CD4-positive, alpha-beta T cell treated with Interleukin-17A for 4 hours (primary cell): ENCODE data around the gene BTBD9.
"Not testable (repeated sequence)": the region's sequence is repeated elsewhere in the genome, so short reads cannot be mapped to it uniquely, and the experiment has no call there.

ENCODE experiments used
- DNase-seq: peaks from one replicate; pipeline ENCODE4 v3.0.0-alpha.2; 2020; ENCODE audit warnings: mixed read lengths

Gene BTBD9

GRCh38 chr6:38477680-38478260 lies 162.0 kb downstream of the BTBD9 start:
- no peak for DNase-seq

- DNase-seq, result no peak
Measured at GRCh38 chr6:38476888-38477287, 162.8 kb downstream of the BTBD9 start.

GRCh38 chr6:38476141-38476540 lies 163.6 kb downstream of the BTBD9 start:
- no peak for DNase-seq

- no peak for DNase-seq
Measured at GRCh38 chr6:38470548-38470947, 169.2 kb downstream of the BTBD9 start.

- no peak for DNase-seq
Measured at GRCh38 chr6:38467566-38467965, 172.2 kb downstream of the BTBD9 start.

- DNase-seq, result no peak
Measured at GRCh38 chr6:38460186-38460585, 179.5 kb downstream of the BTBD9 start.

- no peak for DNase-seq
Measured at GRCh38 chr6:38459291-38459690, 180.4 kb downstream of the BTBD9 start.

- no peak for DNase-seq
Measured at GRCh38 chr6:38453861-38454260, 185.9 kb downstream of the BTBD9 start.

GRCh38 chr6:38452816-38453660 lies 186.7 kb downstream of the BTBD9 start:
- DNase-seq, result no peak

GRCh38 chr6:38450717-38451116 lies 189.0 kb downstream of the BTBD9 start:
- no peak for DNase-seq

- no peak for DNase-seq
Measured at GRCh38 chr6:38445925-38446324, 193.8 kb downstream of the BTBD9 start.

- no peak for DNase-seq
Measured at GRCh38 chr6:38445336-38445735, 194.4 kb downstream of the BTBD9 start.

GRCh38 chr6:38443352-38444144 lies 196.2 kb downstream of the BTBD9 start:
- no peak for DNase-seq

GRCh38 chr6:38438097-38438496 lies 201.6 kb downstream of the BTBD9 start:
- no peak for DNase-seq

- DNase-seq, result no peak
Measured at GRCh38 chr6:38436726-38437465, 202.8 kb downstream of the BTBD9 start.

- DNase-seq, result no peak
Measured at GRCh38 chr6:38435330-38435729, 204.4 kb downstream of the BTBD9 start.

- no peak for DNase-seq
Measured at GRCh38 chr6:38434051-38434450, 205.7 kb downstream of the BTBD9 start.

- no peak for DNase-seq
Measured at GRCh38 chr6:38432479-38432878, 207.2 kb downstream of the BTBD9 start.

GRCh38 chr6:38432079-38432478 lies 207.7 kb downstream of the BTBD9 start:
- no peak for DNase-seq

GRCh38 chr6:38429546-38429945 lies 210.2 kb downstream of the BTBD9 start:
- no peak for DNase-seq

- DNase-seq, result no peak
Measured at GRCh38 chr6:38427492-38428210, 212.1 kb downstream of the BTBD9 start.

- not testable (repeated sequence) for DNase-seq
Measured at GRCh38 chr6:38425788-38426488, 213.8 kb downstream of the BTBD9 start.
